CD8-positive, alpha-beta memory T cell (primary cell): ENCODE results near the gene SPINT4. TPM values are rescaled to one million over a fixed set of nuclear protein-coding genes. Genes with fewer than 3 reads are reported as not detected.
A peak's percentile ranks its signal among the peaks of the same experiment; 100 is the strongest.
"Not testable (repeated sequence)": the region's sequence is repeated elsewhere in the genome, so short reads cannot be mapped to it uniquely, and the experiment has no call there.

Source experiments
- CTCF ChIA-PET: fragments of 350-600 bp; sonication (Branson Sonifier 250); formaldehyde crosslinking; loops from one replicate; lab custom pipeline; 2021; ENCODE audit warnings: antibody characterized with exemption; lab: Charles Lee
- POLR2A ChIA-PET: fragments of 350-600 bp; sonication (Branson Sonifier 250); formaldehyde crosslinking; loops from one replicate; lab custom pipeline; 2021; ENCODE audit warnings: antibody characterized with exemption; lab: Charles Lee
- DNase-seq, 5 donors: peaks; one replicate each; pipeline versions ENCODE4 v3.0.0 to v3.0.0-alpha.2; 2020 to 2022; ENCODE audit warnings: mixed read lengths in 1 of 5
- H3K27ac ChIP-seq: one replicate; pipeline ENCODE4 v1.7.0; 2013; ENCODE audit warnings: low read depth, mild to moderate bottlenecking, low read length, moderate library complexity
- H3K27me3 ChIP-seq: 2 replicates; pipeline ENCODE4 v1.7.0; 2013; ENCODE audit warnings: low read length, mild to moderate bottlenecking; ENCODE audit not compliant: insufficient read depth, poor library complexity, severe bottlenecking
- H3K36me3 ChIP-seq: 2 replicates; pipeline ENCODE4 v1.7.0; 2013; ENCODE audit warnings: mild to moderate bottlenecking, low read length, moderate library complexity; ENCODE audit not compliant: insufficient read depth
- H3K4me1 ChIP-seq: 2 replicates; pipeline ENCODE4 v1.7.0; 2013; ENCODE audit warnings: mild to moderate bottlenecking, low read length, moderate library complexity; ENCODE audit not compliant: insufficient read depth
- H3K4me3 ChIP-seq: 2 replicates; pipeline ENCODE4 v1.7.0; 2013; ENCODE audit warnings: mild to moderate bottlenecking, low read length
- H3K9me3 ChIP-seq: 2 replicates; pipeline ENCODE4 v1.7.0; 2013; ENCODE audit warnings: mild to moderate bottlenecking, low read length
- H3K27ac Mint-ChIP-seq, 8 donors: one replicate each; pipeline ENCODE4 v1.8.0; 2020 to 2021; ENCODE audit warnings: mixed read lengths in 8 of 8, mild to moderate bottlenecking in 6 of 8, inconsistent platforms in 3 of 8, moderate library complexity in 3 of 8
- H3K27me3 Mint-ChIP-seq, 2 donors: one replicate each; pipeline ENCODE4 v1.8.0; 2020 to 2021; ENCODE audit warnings: mixed read lengths in 2 of 2, mild to moderate bottlenecking in 1 of 2, moderate library complexity in 1 of 2
- H3K36me3 Mint-ChIP-seq, 3 donors: one replicate each; pipeline ENCODE4 v1.8.0; 2020 to 2021; ENCODE audit warnings: mixed read lengths in 3 of 3, inconsistent platforms in 1 of 3, mild to moderate bottlenecking in 1 of 3
- H3K4me1 Mint-ChIP-seq, 3 donors: one replicate each; pipeline ENCODE4 v1.8.0; 2020 to 2021; ENCODE audit warnings: mixed read lengths in 3 of 3, inconsistent platforms in 1 of 3, mild to moderate bottlenecking in 1 of 3
- H3K4me3 Mint-ChIP-seq, 7 donors: one replicate each; pipeline ENCODE4 v1.8.0; 2020 to 2021; ENCODE audit warnings: mixed read lengths in 7 of 7, mild to moderate bottlenecking in 6 of 7, moderate library complexity in 4 of 7, inconsistent platforms in 2 of 7
- H3K9me3 Mint-ChIP-seq, 5 donors: one replicate each; pipeline ENCODE4 v1.8.0; 2020 to 2022; ENCODE audit warnings: mixed read lengths in 5 of 5, mild to moderate bottlenecking in 3 of 5, moderate library complexity in 2 of 5, inconsistent platforms in 1 of 5
- polyA plus RNA-seq: library from polyadenylated mRNA; unstranded; fragments of 300-500 nt; fragmentation: Illumina TruSeq; gene quantifications from one replicate; pipeline ENCODE4 v1.2.3, GENCODE V29; 2021
- total RNA-seq, 2 experiments: library from RNA; stranded (reverse); gene quantifications; one replicate each; pipeline ENCODE4 v1.2.3, GENCODE V29; 2021

SPINT4 gene
- total RNA-seq (not detected), polyA plus RNA-seq (not detected)

DNA sequence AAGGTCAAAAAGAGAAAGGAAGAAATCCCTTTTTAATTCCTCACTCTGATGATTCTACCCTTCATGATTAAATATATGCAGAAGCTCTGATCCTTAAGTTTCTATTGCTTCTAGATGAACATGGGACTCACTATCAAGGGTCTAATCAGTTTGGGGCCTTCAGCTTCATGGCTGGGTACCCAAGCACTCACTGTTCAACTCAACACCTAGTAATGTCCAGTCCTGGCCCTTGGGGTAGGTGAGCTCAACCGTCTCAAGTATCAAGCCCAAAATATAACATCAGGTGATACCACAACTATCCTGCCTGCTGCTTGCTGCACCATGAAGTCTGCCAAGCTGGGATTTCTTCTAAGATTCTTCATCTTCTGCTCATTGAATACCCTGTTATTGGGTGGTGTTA, at the start of gene SPINT4:
TSS of gene SPINT4 (plus strand) at position 301 of the 400 bp plus-strand sequence. CDS start at position 322, 21 bp downstream.
- Histone ChIP-seq H3K4me3 (no peak within 1 kb of the TSS), H3K36me3 (no peaks in the 10 kb centered on the region), H3K4me1 (no peaks in the 10 kb centered on the region), H3K9me3 (no peaks in the 10 kb centered on the region), H3K27ac (no peak within 1 kb of the TSS), H3K27me3 (no peaks in the 10 kb centered on the region)
- no peak for DNase-seq
- CTCF ChIA-PET, result no interaction called here
- peaks cover 0 to 2% (median 0%) of the 10 kb centered on the region in 5 donors for H3K9me3 Mint-ChIP-seq
- no peak within 1 kb of the TSS for H3K4me3 Mint-ChIP-seq
- POLR2A ChIA-PET, result no interaction called here
- peak within 1 kb of the TSS in 1 of 8 donors; percentile 14 for H3K27ac Mint-ChIP-seq
- H3K27me3 Mint-ChIP-seq, result peaks cover 8 to 46% of the 10 kb centered on the region in 2 donors
- H3K4me1 Mint-ChIP-seq, result no peaks in the 10 kb centered on the region
- peaks cover 0 to 2% (median 0%) of the 10 kb centered on the region in 3 donors for H3K36me3 Mint-ChIP-seq

GRCh38 chr20:45672765-45673164, 49.4 kb upstream of the SPINT4 start:
- no peaks in the 10 kb centered on the region for H3K27me3 ChIP-seq
- Mint-ChIP-seq H3K9me3 (peaks cover 5 to 15% (median 13%) of the 10 kb centered on the region in 5 donors), H3K36me3 (no peaks in the 10 kb centered on the region), H3K27me3 (peaks cover 14 to 54% of the 10 kb centered on the region in 2 donors), H3K27ac (no peak overlapping the region), H3K4me1 (no peaks in the 10 kb centered on the region), H3K4me3 (no peak overlapping the region)
- H3K36me3 ChIP-seq, result no peaks in the 10 kb centered on the region
- DNase-seq, result no peak
- H3K4me3 ChIP-seq, result no peak overlapping the region
- no peaks in the 10 kb centered on the region for H3K4me1 ChIP-seq
- ChIA-PET POLR2A (no interaction called here), CTCF (no interaction called here)
- no peak overlapping the region for H3K27ac ChIP-seq
- no peaks in the 10 kb centered on the region for H3K9me3 ChIP-seq

- no peaks in the 10 kb centered on the region for H3K36me3 ChIP-seq
- H3K27ac Mint-ChIP-seq, result no peak overlapping the region
- ChIA-PET POLR2A (no interaction called here), CTCF (no interaction called here)
- DNase-seq, result no peak
- no peak overlapping the region for H3K27ac ChIP-seq
- H3K9me3 ChIP-seq, result no peaks in the 10 kb centered on the region
- H3K4me1 Mint-ChIP-seq, result no peaks in the 10 kb centered on the region
- H3K36me3 Mint-ChIP-seq, result peaks cover 0 to 6% (median 1%) of the 10 kb centered on the region in 3 donors
- H3K9me3 Mint-ChIP-seq, result peaks cover 24 to 39% (median 36%) of the 10 kb centered on the region in 5 donors
- H3K4me3 ChIP-seq, result no peak overlapping the region
- H3K4me1 ChIP-seq, result no peaks in the 10 kb centered on the region
- no peaks in the 10 kb centered on the region for H3K27me3 ChIP-seq
- H3K27me3 Mint-ChIP-seq, result peaks cover 6 to 34% of the 10 kb centered on the region in 2 donors
- no peak overlapping the region for H3K4me3 Mint-ChIP-seq
These were observed 42.5 kb upstream of the SPINT4 start for GRCh38 chr20:45679650-45680049.

DNA sequence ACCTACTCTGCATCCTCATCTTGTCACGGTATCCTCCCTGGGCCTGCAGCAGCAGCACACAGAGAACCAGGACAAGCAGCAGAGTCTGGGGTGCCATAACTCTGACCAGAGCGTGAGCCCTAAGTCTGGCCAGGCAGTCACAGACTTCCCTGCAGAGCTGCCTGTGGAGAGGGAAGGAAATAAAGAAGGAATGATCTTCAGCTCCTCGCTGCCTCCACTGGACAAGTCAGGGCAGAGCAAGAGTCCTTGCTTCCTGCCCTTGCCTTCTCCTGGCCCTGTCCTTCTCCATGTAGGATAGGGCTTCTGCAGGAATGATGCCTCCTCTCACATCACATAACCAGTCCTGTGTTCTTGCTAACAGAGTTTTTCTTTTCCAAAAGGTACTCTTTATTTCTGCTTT, 36.3 kb upstream of the SPINT4 start:
- Mint-ChIP-seq H3K4me3 (no peak overlapping the region), H3K9me3 (peaks cover 0 to 5% (median 2%) of the 10 kb centered on the region in 5 donors), H3K36me3 (no peaks in the 10 kb centered on the region), H3K27me3 (peaks cover 2 to 21% of the 10 kb centered on the region in 2 donors), H3K27ac (no peak overlapping the region), H3K4me1 (no peaks in the 10 kb centered on the region)
- Histone ChIP-seq H3K27ac (no peak overlapping the region), H3K4me1 (no peaks in the 10 kb centered on the region), H3K9me3 (no peaks in the 10 kb centered on the region), H3K27me3 (no peaks in the 10 kb centered on the region), H3K36me3 (no peaks in the 10 kb centered on the region), H3K4me3 (no peak overlapping the region)
- ChIA-PET CTCF (no interaction called here), POLR2A (no interaction called here)
- no peak for DNase-seq

DNA sequence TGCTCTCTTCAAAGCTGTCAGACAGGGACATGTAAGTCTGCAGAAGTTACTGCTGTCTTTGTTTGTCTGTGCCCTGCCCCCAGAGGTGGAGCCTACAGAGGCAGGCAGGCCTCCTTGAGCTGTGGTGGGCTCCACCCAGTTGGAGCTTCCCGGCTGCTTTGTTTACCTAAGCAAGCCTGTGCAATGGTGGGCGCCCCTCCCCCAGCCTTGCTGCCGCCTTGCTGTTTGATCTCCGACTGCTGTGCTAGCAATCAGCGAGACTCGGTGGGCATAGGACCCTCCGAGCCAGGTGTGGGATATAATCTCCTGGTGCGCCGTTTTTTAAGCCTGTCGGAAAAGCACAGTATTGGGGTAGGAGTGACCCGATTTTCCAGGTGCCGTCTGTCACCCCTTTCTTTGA, 28.8 kb upstream of the SPINT4 start:
- H3K36me3 ChIP-seq, H3K27ac Mint-ChIP-seq, H3K4me1 ChIP-seq, H3K27ac ChIP-seq, H3K9me3 ChIP-seq, H3K4me3 ChIP-seq, H3K27me3 ChIP-seq, DNase-seq, CTCF ChIA-PET, H3K4me1 Mint-ChIP-seq, POLR2A ChIA-PET, H3K4me3 Mint-ChIP-seq, H3K9me3 Mint-ChIP-seq: not testable (repeated sequence)
- H3K36me3 Mint-ChIP-seq, result peaks cover 0 to 10% (median 0%) of the 10 kb centered on the region in 3 donors
- H3K27me3 Mint-ChIP-seq, result peaks cover 12 to 50% of the 10 kb centered on the region in 2 donors

DNA sequence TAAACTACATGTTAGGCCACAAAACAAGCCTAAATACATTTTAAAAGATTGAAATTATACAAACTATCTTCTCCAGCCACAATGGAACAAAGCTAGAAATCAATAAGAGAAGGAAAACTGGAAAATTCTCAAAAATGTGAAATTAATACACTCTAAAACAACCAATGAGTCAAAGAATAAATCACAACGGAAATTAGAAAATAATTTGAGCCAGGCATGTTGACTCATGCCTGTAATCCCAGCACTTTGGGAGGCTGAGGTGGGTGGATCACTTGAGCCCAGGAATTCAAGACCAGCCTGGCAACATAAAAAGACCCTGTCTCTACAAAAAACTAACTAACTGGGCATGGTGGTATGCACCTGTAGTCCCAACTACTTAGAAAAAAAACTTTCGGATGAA, 26.7 kb upstream of the SPINT4 start:
- Mint-ChIP-seq H3K27me3 (peaks cover 12 to 49% of the 10 kb centered on the region in 2 donors), H3K9me3 (peaks cover 0 to 6% (median 2%) of the 10 kb centered on the region in 5 donors), H3K27ac (no peak overlapping the region), H3K4me1 (no peaks in the 10 kb centered on the region), H3K36me3 (peaks cover 0 to 10% (median 0%) of the 10 kb centered on the region in 3 donors), H3K4me3 (no peak overlapping the region)
- Histone ChIP-seq H3K36me3 (no peaks in the 10 kb centered on the region), H3K4me1 (no peaks in the 10 kb centered on the region), H3K27me3 (no peaks in the 10 kb centered on the region), H3K4me3 (no peak overlapping the region), H3K27ac (no peak overlapping the region), H3K9me3 (no peaks in the 10 kb centered on the region)
- DNase-seq, result no peak
- POLR2A ChIA-PET, result no interaction called here
- CTCF ChIA-PET, result no interaction called here

- POLR2A ChIA-PET, result no interaction called here
- DNase-seq, result no peak
- peaks cover 0 to 1% (median 0%) of the 10 kb centered on the region in 5 donors for H3K9me3 Mint-ChIP-seq
- H3K36me3 Mint-ChIP-seq, result no peaks in the 10 kb centered on the region
- no peaks in the 10 kb centered on the region for H3K4me1 Mint-ChIP-seq
- no peak overlapping the region for H3K27ac ChIP-seq
- H3K4me3 ChIP-seq, result no peak overlapping the region
- no peaks in the 10 kb centered on the region for H3K36me3 ChIP-seq
- no peaks in the 10 kb centered on the region for H3K4me1 ChIP-seq
- CTCF ChIA-PET, result no interaction called here
- H3K27ac Mint-ChIP-seq, result no peak overlapping the region
- H3K4me3 Mint-ChIP-seq, result no peak overlapping the region
- no peaks in the 10 kb centered on the region for H3K27me3 ChIP-seq
- H3K27me3 Mint-ChIP-seq, result peaks cover 7 to 29% of the 10 kb centered on the region in 2 donors
- H3K9me3 ChIP-seq, result no peaks in the 10 kb centered on the region
These were observed 21.0 kb upstream of the SPINT4 start for GRCh38 chr20:45701104-45701503.

GRCh38 chr20:45701873-45702272, 20.3 kb upstream of the SPINT4 start, which contains the start of gene WFDC13:
Gene WFDC13 (plus strand): TSS chr20:45702038. CDS start chr20:45702124, 86 bp downstream.
- H3K9me3 Mint-ChIP-seq, result no peaks in the 10 kb centered on the region
- H3K27me3 Mint-ChIP-seq, result peaks cover 7 to 26% of the 10 kb centered on the region in 2 donors
- Histone ChIP-seq H3K27ac (no peak within 1 kb of the TSS), H3K4me3 (no peak within 1 kb of the TSS), H3K36me3 (no peaks in the 10 kb centered on the region), H3K4me1 (no peaks in the 10 kb centered on the region), H3K9me3 (no peaks in the 10 kb centered on the region), H3K27me3 (no peaks in the 10 kb centered on the region)
- ChIA-PET POLR2A (no interaction called here), CTCF (no interaction called here)
- no peak for DNase-seq
- H3K4me1 Mint-ChIP-seq, result no peaks in the 10 kb centered on the region
- no peaks in the 10 kb centered on the region for H3K36me3 Mint-ChIP-seq
- no peak within 1 kb of the TSS for H3K4me3 Mint-ChIP-seq
- no peak within 1 kb of the TSS for H3K27ac Mint-ChIP-seq
